ENCODE results near the gene SMAP1.

SMAP1 gene

GRCh38 chr6:70667711-70668498 lies at the start of gene SMAP1:
Gene SMAP1, plus strand, starts transcription at chr6:70667883. Its CDS starts 141 bp downstream, at chr6:70668024.
- DNase-seq = peak; percentile 68

GRCh38 chr6:70620746-70621145 lies 46.9 kb upstream of the SMAP1 start:
- no peak for DNase-seq

- no peak for DNase-seq
Measured at GRCh38 chr6:70622461-70622860, 45.2 kb upstream of the SMAP1 start.

- DNase-seq = no peak
Measured at GRCh38 chr6:70625436-70625835, 42.2 kb upstream of the SMAP1 start.

- DNase-seq = no peak
Measured at GRCh38 chr6:70627500-70628254, 40.0 kb upstream of the SMAP1 start.

GRCh38 chr6:70629929-70630328 lies 37.8 kb upstream of the SMAP1 start:
- no peak for DNase-seq

- no peak for DNase-seq
Measured at GRCh38 chr6:70633870-70634269, 33.8 kb upstream of the SMAP1 start.

- no peak for DNase-seq
Measured at GRCh38 chr6:70636596-70636995, 31.1 kb upstream of the SMAP1 start.

- DNase-seq = no peak
Measured at GRCh38 chr6:70638468-70638867, 29.2 kb upstream of the SMAP1 start.

GRCh38 chr6:70651326-70651905 lies 16.3 kb upstream of the SMAP1 start:
- DNase-seq = no peak

- DNase-seq = no peak
Measured at GRCh38 chr6:70652216-70652615, 15.5 kb upstream of the SMAP1 start.

GRCh38 chr6:70657706-70658105 lies 10.0 kb upstream of the SMAP1 start:
- no peak for DNase-seq

- DNase-seq = no peak
Measured at GRCh38 chr6:70663881-70664466, 3.7 kb upstream of the SMAP1 start.

GRCh38 chr6:70666706-70667105 lies 977 bp upstream of the SMAP1 start:
- no peak for DNase-seq

- DNase-seq = no peak
Measured at GRCh38 chr6:70667256-70667710, 400 bp upstream of the SMAP1 start.

- no peak for DNase-seq
Measured at GRCh38 chr6:70668499-70668812, 773 bp downstream of the SMAP1 start.

- DNase-seq = no peak
Measured at GRCh38 chr6:70669133-70669532, 1.4 kb downstream of the SMAP1 start.

GRCh38 chr6:70672549-70672948 lies 4.9 kb downstream of the SMAP1 start:
- DNase-seq = no peak

GRCh38 chr6:70673054-70673453 lies 5.4 kb downstream of the SMAP1 start:
- DNase-seq = no peak

GRCh38 chr6:70673601-70674000 lies 5.9 kb downstream of the SMAP1 start:
- DNase-seq = no peak

- DNase-seq = no peak
Measured at GRCh38 chr6:70675822-70676221, 8.1 kb downstream of the SMAP1 start.

- DNase-seq = no peak
Measured at GRCh38 chr6:70676821-70677220, 9.1 kb downstream of the SMAP1 start.

GRCh38 chr6:70680396-70680795 lies 12.7 kb downstream of the SMAP1 start:
- no peak for DNase-seq
